ENCODE results near the gene NRAS.

NRAS gene

GRCh38 chr1:114671011-114671938 is 45.3 kb downstream of the NRAS start:
- peak overlapping the region; percentile 82 for H3K27ac ChIP-seq (ENCODE audit: poor library complexity, severe bottlenecking)
- H3K4me3 ChIP-seq (ENCODE audit: severe bottlenecking), result peak overlapping the region; percentile 66
- TF ChIP-seq, protein P1, sequence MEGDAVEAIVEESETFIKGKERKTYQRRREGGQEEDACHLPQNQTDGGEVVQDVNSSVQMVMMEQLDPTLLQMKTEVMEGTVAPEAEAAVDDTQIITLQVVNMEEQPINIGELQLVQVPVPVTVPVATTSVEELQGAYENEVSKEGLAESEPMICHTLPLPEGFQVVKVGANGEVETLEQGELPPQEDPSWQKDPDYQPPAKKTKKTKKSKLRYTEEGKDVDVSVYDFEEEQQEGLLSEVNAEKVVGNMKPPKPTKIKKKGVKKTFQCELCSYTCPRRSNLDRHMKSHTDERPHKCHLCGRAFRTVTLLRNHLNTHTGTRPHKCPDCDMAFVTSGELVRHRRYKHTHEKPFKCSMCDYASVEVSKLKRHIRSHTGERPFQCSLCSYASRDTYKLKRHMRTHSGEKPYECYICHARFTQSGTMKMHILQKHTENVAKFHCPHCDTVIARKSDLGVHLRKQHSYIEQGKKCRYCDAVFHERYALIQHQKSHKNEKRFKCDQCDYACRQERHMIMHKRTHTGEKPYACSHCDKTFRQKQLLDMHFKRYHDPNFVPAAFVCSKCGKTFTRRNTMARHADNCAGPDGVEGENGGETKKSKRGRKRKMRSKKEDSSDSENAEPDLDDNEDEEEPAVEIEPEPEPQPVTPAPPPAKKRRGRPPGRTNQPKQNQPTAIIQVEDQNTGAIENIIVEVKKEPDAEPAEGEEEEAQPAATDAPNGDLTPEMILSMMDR (IDR thresholded peaks at IDR 0.05; ENCODE audit: poor library complexity, severe bottlenecking), result peak; percentile 87
- H3K9me3 ChIP-seq (ENCODE audit: severe bottlenecking), result no peaks in the 10 kb centered on the region
- H3K27me3 ChIP-seq (ENCODE audit: insufficient read depth, poor library complexity, severe bottlenecking), result no peaks in the 10 kb centered on the region
- H3K36me3 ChIP-seq (ENCODE audit: low read depth), result no peaks in the 10 kb centered on the region
- DNase-seq (ENCODE audit: low spot score) (no peak), ATAC-seq (ENCODE audit: low read depth) (no peak)
- H3K4me1 ChIP-seq (ENCODE audit: insufficient read depth, poor library complexity, severe bottlenecking), result peaks cover 9% of the 10 kb centered on the region

DNA sequence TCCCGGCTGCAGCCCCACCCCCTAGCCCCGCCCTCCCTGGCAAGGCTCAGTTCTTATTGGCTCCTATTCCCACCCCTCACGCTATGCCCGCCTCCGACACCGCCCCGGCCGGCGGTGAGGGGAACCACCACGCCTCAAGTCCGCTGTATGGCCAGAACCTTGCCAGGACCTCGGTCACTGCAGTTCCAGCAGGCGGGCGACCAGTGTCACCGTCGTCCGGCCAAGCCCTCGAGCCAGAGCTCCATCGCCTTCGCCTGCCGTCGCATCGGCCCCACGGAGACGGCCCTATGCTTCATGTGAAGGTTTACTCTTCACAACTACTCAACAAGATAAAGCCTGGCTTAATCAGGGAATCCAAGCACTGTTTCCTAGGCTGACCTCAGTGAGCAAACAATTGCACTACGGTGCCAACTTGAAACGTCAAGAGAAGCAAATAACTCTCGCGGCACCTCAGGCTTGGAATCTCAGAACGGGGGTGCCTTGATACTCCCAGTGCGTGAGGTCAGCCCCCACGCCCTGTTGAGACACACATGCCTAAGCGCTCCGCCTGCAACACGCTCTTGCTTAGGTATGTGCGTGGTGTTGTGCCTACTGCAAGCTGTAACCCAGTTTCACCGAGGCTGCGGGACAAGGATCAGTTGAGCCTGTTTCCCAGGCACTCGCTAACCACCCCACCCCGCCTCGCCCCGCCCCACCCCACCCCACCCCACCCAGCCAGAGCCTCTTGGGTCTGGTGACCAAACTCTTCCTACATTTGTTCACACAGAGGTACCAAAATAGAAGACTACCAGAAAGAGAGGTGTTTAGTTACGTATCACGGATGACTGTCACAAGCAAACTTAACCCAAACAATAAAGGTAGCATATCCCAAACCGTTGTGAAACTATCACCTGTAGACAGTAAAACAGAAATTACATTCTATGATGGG is 46.2 kb downstream of the NRAS start:
- peak overlapping the region; percentile 66 for H3K4me3 ChIP-seq (ENCODE audit: severe bottlenecking)
- DNase-seq (ENCODE audit: low spot score) (peak; percentile 92), ATAC-seq (ENCODE audit: low read depth) (peak; percentile 90)
- TF ChIP-seq, protein P1 (IDR thresholded peaks at IDR 0.05; ENCODE audit: poor library complexity, severe bottlenecking), result no peak
- peak overlapping the region; percentile 82 for H3K27ac ChIP-seq (ENCODE audit: poor library complexity, severe bottlenecking)
- peaks cover 9% of the 10 kb centered on the region for H3K4me1 ChIP-seq (ENCODE audit: insufficient read depth, poor library complexity, severe bottlenecking)
- H3K36me3 ChIP-seq (ENCODE audit: low read depth), result no peaks in the 10 kb centered on the region
- H3K27me3 ChIP-seq (ENCODE audit: insufficient read depth, poor library complexity, severe bottlenecking), result no peaks in the 10 kb centered on the region
- H3K9me3 ChIP-seq (ENCODE audit: severe bottlenecking), result no peaks in the 10 kb centered on the region

DNA sequence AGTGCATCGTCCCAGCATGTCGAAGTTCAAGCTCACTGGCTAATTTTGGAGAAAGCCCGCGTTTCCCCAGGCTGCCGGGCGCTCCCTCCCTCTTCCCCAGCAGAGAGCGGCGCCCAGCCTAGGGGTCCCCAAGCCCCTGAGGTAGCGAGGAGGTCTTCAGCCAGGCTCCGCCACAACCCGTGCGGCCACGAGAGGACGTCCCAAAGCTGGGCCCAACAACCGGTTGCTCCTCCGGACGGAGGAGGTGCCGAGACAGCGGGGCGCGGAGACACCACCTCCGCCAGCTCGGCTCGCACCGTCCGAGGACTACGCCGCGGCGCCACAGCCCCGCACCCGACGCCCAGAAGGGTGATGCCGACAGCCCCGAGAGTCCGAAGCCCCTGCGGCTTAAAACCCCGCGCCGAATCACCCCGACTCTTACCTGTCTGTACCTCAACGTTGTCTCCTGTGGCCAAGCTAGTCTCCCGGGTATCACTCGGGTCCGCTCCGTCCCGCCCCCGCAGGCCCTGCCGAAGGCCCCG is 46.9 kb downstream of the NRAS start, which contains the start of gene DENND2C:
Gene DENND2C, minus strand, starts transcription at position 488 of the 521 bp plus-strand sequence. CDS start 44,065 bp downstream, outside the sequence.
- Histone ChIP-seq H3K27me3 (ENCODE audit: insufficient read depth, poor library complexity, severe bottlenecking) (no peaks in the 10 kb centered on the region), H3K36me3 (ENCODE audit: low read depth) (no peaks in the 10 kb centered on the region), H3K4me3 (ENCODE audit: severe bottlenecking) (peak within 1 kb of the TSS; percentile 66), H3K9me3 (ENCODE audit: severe bottlenecking) (no peaks in the 10 kb centered on the region), H3K4me1 (ENCODE audit: insufficient read depth, poor library complexity, severe bottlenecking) (peaks cover 9% of the 10 kb centered on the region), H3K27ac (ENCODE audit: poor library complexity, severe bottlenecking) (peak within 1 kb of the TSS; percentile 82)
- TF ChIP-seq, protein P1 (IDR thresholded peaks at IDR 0.05; ENCODE audit: poor library complexity, severe bottlenecking), result no peak
- ATAC-seq (ENCODE audit: low read depth) (peak; percentile 61), DNase-seq (ENCODE audit: low spot score) (no peak)

DNA sequence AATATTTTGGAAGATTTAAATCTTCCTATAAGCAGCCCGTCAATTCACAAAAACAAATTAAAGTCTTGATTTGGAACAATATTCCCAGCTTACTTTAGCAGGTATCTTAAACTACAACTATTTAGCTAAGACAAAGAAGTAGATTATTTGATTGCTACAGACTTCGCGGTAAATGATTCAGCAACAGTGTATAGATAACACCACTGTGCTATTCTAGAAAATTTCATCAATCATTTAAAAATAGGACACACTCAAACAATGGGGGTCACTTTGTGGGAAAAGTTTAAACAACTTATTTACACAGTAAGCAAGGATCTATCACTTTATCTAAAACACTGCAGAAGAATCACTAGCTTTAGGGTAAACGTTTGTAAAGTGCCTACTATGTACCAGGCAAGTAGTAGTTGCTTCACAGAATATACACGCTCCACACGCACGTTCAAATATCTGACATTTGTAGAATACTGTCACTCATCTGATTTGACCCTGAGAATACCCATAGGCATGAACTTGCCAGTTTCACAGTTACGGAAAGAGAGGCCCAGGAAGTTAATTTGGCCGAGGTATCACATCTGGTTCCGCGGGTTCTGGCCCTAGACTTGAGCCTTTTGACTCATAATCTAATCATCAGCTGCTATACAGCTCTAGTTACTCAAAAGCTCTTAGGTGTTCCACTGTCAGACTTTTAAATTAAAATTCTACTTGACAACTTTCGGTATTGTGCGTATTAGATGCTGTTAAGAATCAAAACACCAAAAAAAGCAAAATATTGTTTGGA is 47.6 kb downstream of the NRAS start:
- Histone ChIP-seq H3K27me3 (ENCODE audit: insufficient read depth, poor library complexity, severe bottlenecking) (no peaks in the 10 kb centered on the region), H3K4me3 (ENCODE audit: severe bottlenecking) (peak overlapping the region; percentile 66), H3K27ac (ENCODE audit: poor library complexity, severe bottlenecking) (peak overlapping the region; percentile 82), H3K9me3 (ENCODE audit: severe bottlenecking) (no peaks in the 10 kb centered on the region), H3K36me3 (ENCODE audit: low read depth) (no peaks in the 10 kb centered on the region), H3K4me1 (ENCODE audit: insufficient read depth, poor library complexity, severe bottlenecking) (peaks cover 9% of the 10 kb centered on the region)
- peak; percentile 30; the same call in 2 of the 3 replicates for ATAC-seq (ENCODE audit: low read depth)
- TF ChIP-seq, protein P1 (IDR thresholded peaks at IDR 0.05; ENCODE audit: poor library complexity, severe bottlenecking), result no peak
- DNase-seq (ENCODE audit: low spot score), result no peak
